Prostate gland (tissue), 2 donors: ENCODE data around the gene LPP.

ENCODE experiments used
- CTCF ChIP-seq, 4 experiments: fragments of 200-600 bp in 2 of 4; fragments of 450-650 bp in 2 of 4; sonication (generic) in 2 of 4; IDR thresholded peaks; 1 replicate in 3 of 4; 2 replicates in 1 of 4; pipeline ENCODE4 v1.5.1; 2016 to 2019; ENCODE audit warnings: antibody characterized with exemption in 4 of 4, mild to moderate bottlenecking in 2 of 4, moderate library complexity in 2 of 4
- POLR2AphosphoS5 ChIP-seq: sonication (generic); formaldehyde crosslinking; IDR thresholded peaks from one replicate; pipeline ENCODE4 v1.6.1; 2017; ENCODE audit warnings: antibody characterized with exemption

- TF ChIP-seq CTCF (IDR thresholded peaks at IDR 0.05) (no peak), POLR2AphosphoS5 (no peak)
Observed at GRCh38 chr3:188392076-188392475, 238.1 kb downstream of the LPP start.
